NCI-H526 treated with DMSO at 0.1 percent for 48 hours (cell line): ENCODE measurements around the gene FBXL12.
A peak's percentile ranks its signal among the peaks of the same experiment; 100 is the strongest.
"Not testable (repeated sequence)": the region's sequence is repeated elsewhere in the genome, so short reads cannot be mapped to it uniquely, and the experiment has no call there.

Experiments
- DNase-seq: peaks from one replicate; lab custom pipeline; 2025; lab: John Stamatoyannopoulos, UW

The FBXL12 gene

GRCh38 chr19:9792206-9793070 lies 26.4 kb downstream of the FBXL12 start:
- peak; percentile 81 for DNase-seq

- peak; percentile 61 for DNase-seq
Observed at GRCh38 chr19:9791552-9792205, 27.2 kb downstream of the FBXL12 start.

GRCh38 chr19:9791073-9791367 lies 27.9 kb downstream of the FBXL12 start:
- DNase-seq: not testable (repeated sequence)

- DNase-seq: not testable (repeated sequence)
Observed at GRCh38 chr19:9789579-9789978, 29.3 kb downstream of the FBXL12 start.

GRCh38 chr19:9789066-9789465 lies 29.8 kb downstream of the FBXL12 start:
- DNase-seq: no peak

- DNase-seq: not testable (repeated sequence)
Observed at GRCh38 chr19:9788604-9789003, 30.3 kb downstream of the FBXL12 start.

GRCh38 chr19:9786819-9787218 lies 32.1 kb downstream of the FBXL12 start:
- DNase-seq: no peak

GRCh38 chr19:9786342-9786741 lies 32.5 kb downstream of the FBXL12 start:
- DNase-seq: no peak

- peak; percentile 84 for DNase-seq
Observed at GRCh38 chr19:9785367-9786331, 33.2 kb downstream of the FBXL12 start.

- DNase-seq: not testable (repeated sequence)
Observed at GRCh38 chr19:9784163-9784496, 34.7 kb downstream of the FBXL12 start.

- DNase-seq: no peak
Observed at GRCh38 chr19:9782338-9782737, 36.5 kb downstream of the FBXL12 start.

- peak; percentile 77 for DNase-seq
Observed at GRCh38 chr19:9768175-9769112, 50.4 kb downstream of the FBXL12 start, which contains the start of gene ZNF846. Gene ZNF846, minus strand, starts transcription at chr19:9768738. Its CDS starts 3,788 bp downstream, at chr19:9764950.
